ENCODE results near the gene LAT. TPM values are rescaled to one million over a fixed set of nuclear protein-coding genes. Genes with fewer than 3 reads are reported as not detected.

The LAT gene
- total RNA-seq, 2 donors from 2014 or later = 4.5 to 6.1 TPM

DNA sequence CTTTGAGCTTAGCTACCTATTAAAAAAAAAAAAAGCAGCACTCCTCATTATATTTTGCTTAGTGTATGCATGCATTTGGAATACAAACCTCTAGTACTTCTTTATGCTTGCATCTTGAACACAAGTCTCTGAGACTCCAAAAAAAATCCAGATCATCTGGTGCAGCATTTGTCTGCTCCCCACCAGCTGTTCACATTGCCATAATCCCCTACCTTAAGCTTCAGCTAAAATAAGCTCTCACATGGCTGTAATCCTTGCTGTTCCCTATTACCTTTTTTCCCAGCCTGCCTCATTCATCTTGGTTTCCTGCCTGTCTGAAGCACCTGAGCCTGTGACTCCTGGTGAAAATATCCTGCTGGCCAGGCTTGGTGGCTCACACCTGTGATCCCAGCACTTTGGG is 41.6 kb upstream of the LAT start:
- no peaks in the 10 kb centered on the region for H3K27me3 ChIP-seq (ENCODE audit: control insufficient read depth, insufficient read depth, low read length, poor library complexity, severe bottlenecking)
- H3K27ac ChIP-seq (ENCODE audit: low read depth, low read length) = no peak overlapping the region
- Mint-ChIP-seq H3K27ac (no peak overlapping the region), H3K4me1 (peaks cover 5% of the 10 kb centered on the region), H3K36me3 (ENCODE audit: low read depth) (no peaks in the 10 kb centered on the region), H3K9me3 (no peaks in the 10 kb centered on the region), H3K4me3 (no peak overlapping the region), H3K27me3 (ENCODE audit: insufficient read depth) (peaks cover 18% of the 10 kb centered on the region)
- H3K4me3 ChIP-seq (ENCODE audit: low read length) = no peak overlapping the region
- H3K9ac ChIP-seq (ENCODE audit: extremely low read depth, low read length, poor library complexity, severe bottlenecking) = no peak overlapping the region
- no peaks in the 10 kb centered on the region for H3K4me1 ChIP-seq (ENCODE audit: control insufficient read depth, insufficient read depth, low read length)
- H3K9me3 ChIP-seq (ENCODE audit: control insufficient read depth, low read length) = no peaks in the 10 kb centered on the region
- no peaks in the 10 kb centered on the region for H3K36me3 ChIP-seq (ENCODE audit: control insufficient read depth, insufficient read depth, low read length)
- TF ChIP-seq, protein P1, sequence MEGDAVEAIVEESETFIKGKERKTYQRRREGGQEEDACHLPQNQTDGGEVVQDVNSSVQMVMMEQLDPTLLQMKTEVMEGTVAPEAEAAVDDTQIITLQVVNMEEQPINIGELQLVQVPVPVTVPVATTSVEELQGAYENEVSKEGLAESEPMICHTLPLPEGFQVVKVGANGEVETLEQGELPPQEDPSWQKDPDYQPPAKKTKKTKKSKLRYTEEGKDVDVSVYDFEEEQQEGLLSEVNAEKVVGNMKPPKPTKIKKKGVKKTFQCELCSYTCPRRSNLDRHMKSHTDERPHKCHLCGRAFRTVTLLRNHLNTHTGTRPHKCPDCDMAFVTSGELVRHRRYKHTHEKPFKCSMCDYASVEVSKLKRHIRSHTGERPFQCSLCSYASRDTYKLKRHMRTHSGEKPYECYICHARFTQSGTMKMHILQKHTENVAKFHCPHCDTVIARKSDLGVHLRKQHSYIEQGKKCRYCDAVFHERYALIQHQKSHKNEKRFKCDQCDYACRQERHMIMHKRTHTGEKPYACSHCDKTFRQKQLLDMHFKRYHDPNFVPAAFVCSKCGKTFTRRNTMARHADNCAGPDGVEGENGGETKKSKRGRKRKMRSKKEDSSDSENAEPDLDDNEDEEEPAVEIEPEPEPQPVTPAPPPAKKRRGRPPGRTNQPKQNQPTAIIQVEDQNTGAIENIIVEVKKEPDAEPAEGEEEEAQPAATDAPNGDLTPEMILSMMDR (conservative IDR thresholded peaks at IDR 0.05) = no peak
- no peak for DNase-seq

DNA sequence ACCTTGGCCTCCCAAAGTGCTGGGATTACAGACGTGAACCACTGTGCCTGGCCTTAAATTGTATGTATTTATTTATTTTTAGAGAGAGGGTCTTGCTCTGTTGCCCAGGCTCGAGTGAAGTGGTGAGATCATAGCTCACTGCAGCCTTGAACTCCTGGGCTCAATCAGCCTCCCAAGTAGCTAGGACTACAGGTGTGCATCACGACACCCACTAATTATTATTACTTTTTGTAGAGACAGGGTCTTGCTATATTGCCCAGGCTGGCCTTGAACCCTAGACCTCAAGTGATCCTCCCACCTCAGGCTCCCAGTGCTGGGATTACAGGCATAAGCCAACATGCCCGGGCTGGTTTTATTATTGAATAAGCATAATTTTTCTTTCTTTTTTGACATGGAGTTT is 38.2 kb upstream of the LAT start:
- H3K36me3 ChIP-seq (ENCODE audit: control insufficient read depth, insufficient read depth, low read length) = no peaks in the 10 kb centered on the region
- TF ChIP-seq, protein P1 (conservative IDR thresholded peaks at IDR 0.05) = no peak
- no peak overlapping the region for H3K4me3 ChIP-seq (ENCODE audit: low read length)
- no peak overlapping the region for H3K27ac ChIP-seq (ENCODE audit: low read depth, low read length)
- no peak for DNase-seq
- H3K27ac Mint-ChIP-seq = no peak overlapping the region
- no peaks in the 10 kb centered on the region for H3K9me3 ChIP-seq (ENCODE audit: control insufficient read depth, low read length)
- peaks cover 9% of the 10 kb centered on the region for H3K4me1 Mint-ChIP-seq
- no peak overlapping the region for H3K9ac ChIP-seq (ENCODE audit: extremely low read depth, low read length, poor library complexity, severe bottlenecking)
- WGBS, 2 experiments (ENCODE audit: insufficient coverage in 1 of 2, insufficient read length in 1 of 2) = 86 to 90% methylated on average over 3 to 4 of the region's 4 CpGs
- no peaks in the 10 kb centered on the region for H3K9me3 Mint-ChIP-seq
- no peaks in the 10 kb centered on the region for H3K36me3 Mint-ChIP-seq (ENCODE audit: low read depth)
- no peaks in the 10 kb centered on the region for H3K27me3 ChIP-seq (ENCODE audit: control insufficient read depth, insufficient read depth, low read length, poor library complexity, severe bottlenecking)
- H3K27me3 Mint-ChIP-seq (ENCODE audit: insufficient read depth) = peaks cover 11% of the 10 kb centered on the region
- no peak overlapping the region for H3K4me3 Mint-ChIP-seq
- H3K4me1 ChIP-seq (ENCODE audit: control insufficient read depth, insufficient read depth, low read length) = no peaks in the 10 kb centered on the region

DNA sequence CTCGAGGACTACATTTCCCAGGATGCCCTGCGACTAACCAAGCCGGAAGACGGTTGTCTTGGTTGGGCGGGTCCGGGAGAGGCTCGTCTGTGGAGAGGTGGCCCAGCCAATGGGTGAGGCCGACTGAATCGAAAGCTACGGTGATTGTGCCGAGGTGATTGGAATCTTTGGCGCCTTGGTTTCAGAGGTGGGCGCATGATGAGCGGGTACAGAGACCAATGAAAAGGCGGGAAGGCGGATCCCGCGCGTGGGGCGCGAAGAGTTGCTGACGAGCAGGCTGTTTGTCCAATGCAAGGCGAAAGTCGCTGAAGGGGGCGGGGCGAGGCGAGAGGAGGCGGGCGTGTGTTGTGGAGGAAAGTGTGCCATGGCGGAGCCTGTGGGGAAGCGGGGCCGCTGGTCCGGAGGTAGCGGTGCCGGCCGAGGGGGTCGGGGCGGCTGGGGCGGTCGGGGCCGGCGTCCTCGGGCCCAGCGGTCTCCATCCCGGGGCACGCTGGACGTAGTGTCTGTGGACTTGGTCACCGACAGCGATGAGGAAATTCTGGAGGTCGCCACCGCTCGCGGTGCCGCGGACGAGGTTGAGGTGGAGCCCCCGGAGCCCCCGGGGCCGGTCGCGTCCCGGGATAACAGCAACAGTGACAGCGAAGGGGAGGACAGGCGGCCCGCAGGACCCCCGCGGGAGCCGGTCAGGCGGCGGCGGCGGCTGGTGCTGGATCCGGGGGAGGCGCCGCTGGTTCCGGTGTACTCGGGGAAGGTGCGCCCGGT is 34.0 kb upstream of the LAT start, which contains the start of gene NFATC2IP:
Gene NFATC2IP (plus strand): TSS at position 290 of the 762 bp plus-strand sequence. CDS start 75 bp downstream, at position 365.
- peaks cover 8% of the 10 kb centered on the region for H3K27me3 Mint-ChIP-seq (ENCODE audit: insufficient read depth)

More for the DNA sequence above, 34.0 kb upstream of the LAT start, which contains the start of gene NFATC2IP:
- Mint-ChIP-seq H3K9me3 (no peaks in the 10 kb centered on the region), H3K27ac (peak within 1 kb of the TSS; percentile 91), H3K4me1 (peaks cover 13% of the 10 kb centered on the region), H3K36me3 (ENCODE audit: low read depth) (peaks cover 31% of the 10 kb centered on the region), H3K4me3 (peak within 1 kb of the TSS; percentile 93)
- TF ChIP-seq, protein P1 (conservative IDR thresholded peaks at IDR 0.05) = no peak
- Histone ChIP-seq H3K27me3 (ENCODE audit: control insufficient read depth, insufficient read depth, low read length, poor library complexity, severe bottlenecking) (no peaks in the 10 kb centered on the region), H3K9me3 (ENCODE audit: control insufficient read depth, low read length) (no peaks in the 10 kb centered on the region), H3K4me3 (ENCODE audit: low read length) (peak within 1 kb of the TSS; percentile 91), H3K4me1 (ENCODE audit: control insufficient read depth, insufficient read depth, low read length) (peaks cover 3% of the 10 kb centered on the region), H3K27ac (ENCODE audit: low read depth, low read length) (peak within 1 kb of the TSS; percentile 57), H3K9ac (ENCODE audit: extremely low read depth, low read length, poor library complexity, severe bottlenecking) (peak within 1 kb of the TSS; percentile 74), H3K36me3 (ENCODE audit: control insufficient read depth, insufficient read depth, low read length) (peaks cover 30% of the 10 kb centered on the region)
- DNase-seq = peak; percentile 100
- WGBS, 2 experiments (ENCODE audit: insufficient coverage in 1 of 2, insufficient read length in 1 of 2) = 0% methylated on average over 27 to 79 of the region's 79 CpGs

All from endodermal cell (in vitro differentiated cells).